HEK293 (cell line): ENCODE data around the gene LRP1.

Experiments
- KLF16 ChIP-seq: fragments of 450-650 bp; formaldehyde crosslinking; IDR thresholded peaks from 2 replicates; pipeline ENCODE4 v1.5.1; 2017; ENCODE audit warnings: missing biosample characterization, missing genetic modification characterization
- KLF17 ChIP-seq: fragments of 450-650 bp; formaldehyde crosslinking; IDR thresholded peaks from 2 replicates; pipeline ENCODE4 v1.5.1; 2016; ENCODE audit warnings: missing biosample characterization, missing genetic modification characterization
- MYNN ChIP-seq: fragments of 450-650 bp; formaldehyde crosslinking; IDR thresholded peaks from 2 replicates; pipeline ENCODE4 v1.5.1; 2016; ENCODE audit warnings: missing biosample characterization, missing genetic modification characterization, borderline replicate concordance
- MZF1 ChIP-seq: fragments of 450-650 bp; formaldehyde crosslinking; IDR thresholded peaks from 2 replicates; pipeline ENCODE4 v1.5.1; 2017; ENCODE audit warnings: missing biosample characterization, missing genetic modification characterization, borderline replicate concordance
- PRDM1 ChIP-seq: fragments of 450-650 bp; formaldehyde crosslinking; IDR thresholded peaks from 2 replicates; pipeline ENCODE4; 2016; ENCODE audit warnings: missing biosample characterization, missing genetic modification characterization
- SALL2 ChIP-seq: fragments of 450-650 bp; formaldehyde crosslinking; IDR thresholded peaks from 2 replicates; pipeline ENCODE4 v1.5.0; 2017; ENCODE audit warnings: missing biosample characterization, mild to moderate bottlenecking, missing genetic modification characterization, borderline replicate concordance
- SCRT2 ChIP-seq: fragments of 450-650 bp; formaldehyde crosslinking; IDR thresholded peaks from 2 replicates; pipeline ENCODE4 v1.5.1; 2016; ENCODE audit warnings: missing biosample characterization, missing genetic modification characterization
- TCF7L2 ChIP-seq: IDR thresholded peaks from 2 replicates; pipeline ENCODE4 v1.6.1; 2011; ENCODE audit warnings: low read depth, mild to moderate bottlenecking, inconsistent platforms, low read length, moderate library complexity, borderline replicate concordance
- WT1 ChIP-seq: fragments of 450-650 bp; formaldehyde crosslinking; IDR thresholded peaks from 2 replicates; pipeline ENCODE4 v1.5.1; 2016; ENCODE audit warnings: missing biosample characterization, missing genetic modification characterization
- ZBTB44 ChIP-seq: fragments of 450-650 bp; IDR thresholded peaks from 2 replicates; pipeline ENCODE4 v1.5.1; 2018; ENCODE audit warnings: missing biosample characterization, mild to moderate bottlenecking, missing genetic modification characterization
- ZFP37 ChIP-seq: fragments of 450-650 bp; formaldehyde crosslinking; IDR thresholded peaks from 2 replicates; pipeline ENCODE4 v1.5.1; 2016; ENCODE audit warnings: missing biosample characterization, missing genetic modification characterization
- ZNF114 ChIP-seq: fragments of 450-650 bp; formaldehyde crosslinking; IDR thresholded peaks from 2 replicates; pipeline ENCODE4 v1.5.0; 2017; ENCODE audit warnings: missing biosample characterization, missing genetic modification characterization
- ZNF18 ChIP-seq: fragments of 450-650 bp; formaldehyde crosslinking; IDR thresholded peaks from 2 replicates; pipeline ENCODE4 v1.5.1; 2016; ENCODE audit warnings: missing biosample characterization, missing genetic modification characterization
- ZNF19 ChIP-seq: fragments of 450-650 bp; formaldehyde crosslinking; IDR thresholded peaks from 2 replicates; pipeline ENCODE4; 2016; ENCODE audit warnings: missing biosample characterization, missing genetic modification characterization, low read depth
- ZNF239 ChIP-seq: fragments of 450-650 bp; formaldehyde crosslinking; IDR thresholded peaks from 2 replicates; pipeline ENCODE4 v1.5.1; 2016; ENCODE audit warnings: missing biosample characterization, missing genetic modification characterization
- ZNF292 ChIP-seq: fragments of 450-650 bp; formaldehyde crosslinking; IDR thresholded peaks from 2 replicates; pipeline ENCODE4 v1.5.1; 2016; ENCODE audit warnings: low read depth, missing biosample characterization, missing genetic modification characterization, borderline replicate concordance
- ZNF335 ChIP-seq: fragments of 450-650 bp; formaldehyde crosslinking; conservative IDR thresholded peaks from 2 replicates; pipeline ENCODE4 v1.5.1; 2016; ENCODE audit warnings: missing biosample characterization, missing genetic modification characterization
- ZNF404 ChIP-seq: fragments of 450-650 bp; formaldehyde crosslinking; IDR thresholded peaks from 2 replicates; pipeline ENCODE4 v1.5.1; 2017; ENCODE audit warnings: missing biosample characterization, missing genetic modification characterization
- ZNF423 ChIP-seq: fragments of 450-650 bp; formaldehyde crosslinking; IDR thresholded peaks from 2 replicates; pipeline ENCODE4 v1.5.1; 2016; ENCODE audit warnings: missing biosample characterization, missing genetic modification characterization
- ZNF473 ChIP-seq: fragments of 450-650 bp; formaldehyde crosslinking; IDR thresholded peaks from 2 replicates; pipeline ENCODE4 v1.5.1; 2017; ENCODE audit warnings: missing biosample characterization, missing genetic modification characterization
- ZNF488 ChIP-seq: fragments of 450-650 bp; formaldehyde crosslinking; IDR thresholded peaks from 2 replicates; pipeline ENCODE4 v1.5.1; 2016; ENCODE audit warnings: missing biosample characterization, missing genetic modification characterization
- ZNF513 ChIP-seq: fragments of 450-650 bp; IDR thresholded peaks from 2 replicates; pipeline ENCODE4 v1.5.1; 2018; ENCODE audit warnings: missing biosample characterization, missing genetic modification characterization
- ZNF549 ChIP-seq: fragments of 450-650 bp; IDR thresholded peaks from 2 replicates; pipeline ENCODE4 v1.5.1; 2018; ENCODE audit warnings: missing biosample characterization, missing genetic modification characterization, mild to moderate bottlenecking, inconsistent platforms, moderate library complexity
- ZNF660 ChIP-seq: fragments of 450-650 bp; IDR thresholded peaks from 2 replicates; pipeline ENCODE4 v1.5.1; 2018; ENCODE audit warnings: missing biosample characterization, mild to moderate bottlenecking, missing genetic modification characterization
- ZNF76 ChIP-seq: fragments of 450-650 bp; formaldehyde crosslinking; IDR thresholded peaks from 2 replicates; pipeline ENCODE4; 2016; ENCODE audit warnings: low read depth, missing biosample characterization, missing genetic modification characterization, borderline replicate concordance
- TF ChIP-seq, protein P1 (sequence below): fragments of 450-650 bp; formaldehyde crosslinking; IDR thresholded peaks from 2 replicates; pipeline ENCODE4 v1.5.1; 2016; ENCODE audit warnings: missing biosample characterization, missing genetic modification characterization
- TF ChIP-seq, protein P2 (sequence below): fragments of 450-650 bp; formaldehyde crosslinking; IDR thresholded peaks from 2 replicates; pipeline ENCODE4 v1.5.1; 2017; ENCODE audit warnings: missing biosample characterization, missing genetic modification characterization
- TF ChIP-seq, protein P3 (sequence below): fragments of 450-650 bp; formaldehyde crosslinking; IDR thresholded peaks from 2 replicates; pipeline ENCODE4 v1.5.1; 2016; ENCODE audit warnings: missing biosample characterization, missing genetic modification characterization, borderline replicate concordance

LRP1 gene

GRCh38 chr12:57213058-57213715 lies 84.9 kb downstream of the LRP1 start (continued):
- no peak for TF ChIP-seq ZNF404 (tag by site-specific recombination)
- TF ChIP-seq ZBTB44: peak; percentile 15; the same call in 1 of the 2 replicates
- TF ChIP-seq ZNF660 (tag by site-specific recombination): 0 out of 2 replicates have a peak, but pooled peaks have one; percentile 71
- TF ChIP-seq, protein P1, sequence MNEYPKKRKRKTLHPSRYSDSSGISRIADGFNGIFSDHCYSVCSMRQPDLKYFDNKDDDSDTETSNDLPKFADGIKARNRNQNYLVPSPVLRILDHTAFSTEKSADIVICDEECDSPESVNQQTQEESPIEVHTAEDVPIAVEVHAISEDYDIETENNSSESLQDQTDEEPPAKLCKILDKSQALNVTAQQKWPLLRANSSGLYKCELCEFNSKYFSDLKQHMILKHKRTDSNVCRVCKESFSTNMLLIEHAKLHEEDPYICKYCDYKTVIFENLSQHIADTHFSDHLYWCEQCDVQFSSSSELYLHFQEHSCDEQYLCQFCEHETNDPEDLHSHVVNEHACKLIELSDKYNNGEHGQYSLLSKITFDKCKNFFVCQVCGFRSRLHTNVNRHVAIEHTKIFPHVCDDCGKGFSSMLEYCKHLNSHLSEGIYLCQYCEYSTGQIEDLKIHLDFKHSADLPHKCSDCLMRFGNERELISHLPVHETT (tag by site-specific recombination): no peak
- no peak for TF ChIP-seq ZNF239 (tag by site-specific recombination)
- peak; percentile 58; the same call in 1 of the 2 replicates for TF ChIP-seq ZNF335 (tag by site-specific recombination)
- TF ChIP-seq PRDM1 (tag by site-specific recombination): no peak
- TF ChIP-seq ZNF549 (tag by site-specific recombination): no peak
- no peak for TF ChIP-seq SCRT2 (tag by site-specific recombination)
- no peak for TF ChIP-seq MYNN (tag by site-specific recombination)
- TF ChIP-seq MZF1 (tag by site-specific recombination): no peak
- peak; percentile 49; the same call in 1 of the 2 replicates for TF ChIP-seq KLF16 (tag by site-specific recombination)
- no peak for TF ChIP-seq ZFP37 (tag by site-specific recombination)
- no peak for TF ChIP-seq KLF17
- TF ChIP-seq ZNF114 (tag by site-specific recombination): no peak
- TF ChIP-seq ZNF473: no peak
- no peak for TF ChIP-seq WT1 (tag by site-specific recombination)
- no peak for TF ChIP-seq TCF7L2
- no peak for TF ChIP-seq ZNF513 (tag by site-specific recombination)
- TF ChIP-seq SALL2 (tag by site-specific recombination): no peak
- TF ChIP-seq, protein P2, sequence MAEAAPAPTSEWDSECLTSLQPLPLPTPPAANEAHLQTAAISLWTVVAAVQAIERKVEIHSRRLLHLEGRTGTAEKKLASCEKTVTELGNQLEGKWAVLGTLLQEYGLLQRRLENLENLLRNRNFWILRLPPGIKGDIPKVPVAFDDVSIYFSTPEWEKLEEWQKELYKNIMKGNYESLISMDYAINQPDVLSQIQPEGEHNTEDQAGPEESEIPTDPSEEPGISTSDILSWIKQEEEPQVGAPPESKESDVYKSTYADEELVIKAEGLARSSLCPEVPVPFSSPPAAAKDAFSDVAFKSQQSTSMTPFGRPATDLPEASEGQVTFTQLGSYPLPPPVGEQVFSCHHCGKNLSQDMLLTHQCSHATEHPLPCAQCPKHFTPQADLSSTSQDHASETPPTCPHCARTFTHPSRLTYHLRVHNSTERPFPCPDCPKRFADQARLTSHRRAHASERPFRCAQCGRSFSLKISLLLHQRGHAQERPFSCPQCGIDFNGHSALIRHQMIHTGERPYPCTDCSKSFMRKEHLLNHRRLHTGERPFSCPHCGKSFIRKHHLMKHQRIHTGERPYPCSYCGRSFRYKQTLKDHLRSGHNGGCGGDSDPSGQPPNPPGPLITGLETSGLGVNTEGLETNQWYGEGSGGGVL (tag by site-specific recombination): peak; percentile 4; the same call in 1 of the 2 replicates
- no peak for TF ChIP-seq ZNF18
- TF ChIP-seq ZNF423: no peak
- TF ChIP-seq, protein P3, sequence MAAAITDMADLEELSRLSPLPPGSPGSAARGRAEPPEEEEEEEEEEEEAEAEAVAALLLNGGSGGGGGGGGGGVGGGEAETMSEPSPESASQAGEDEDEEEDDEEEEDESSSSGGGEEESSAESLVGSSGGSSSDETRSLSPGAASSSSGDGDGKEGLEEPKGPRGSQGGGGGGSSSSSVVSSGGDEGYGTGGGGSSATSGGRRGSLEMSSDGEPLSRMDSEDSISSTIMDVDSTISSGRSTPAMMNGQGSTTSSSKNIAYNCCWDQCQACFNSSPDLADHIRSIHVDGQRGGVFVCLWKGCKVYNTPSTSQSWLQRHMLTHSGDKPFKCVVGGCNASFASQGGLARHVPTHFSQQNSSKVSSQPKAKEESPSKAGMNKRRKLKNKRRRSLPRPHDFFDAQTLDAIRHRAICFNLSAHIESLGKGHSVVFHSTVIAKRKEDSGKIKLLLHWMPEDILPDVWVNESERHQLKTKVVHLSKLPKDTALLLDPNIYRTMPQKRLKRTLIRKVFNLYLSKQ: no peak
- no peak for TF ChIP-seq ZNF19 (tag by site-specific recombination)
- no peak for TF ChIP-seq ZNF488 (tag by site-specific recombination)
- TF ChIP-seq ZNF292 (tag by site-specific recombination): no peak
- no peak for TF ChIP-seq ZNF76 (tag by site-specific recombination)
